Neuronal stem cell (in vitro differentiated cells): Measurements from ENCODE around the gene VARS2.

Experiments
- DNase-seq: peaks from one replicate; pipeline ENCODE4 v3.0.0-alpha.2; 2013; ENCODE audit warnings: low spot score
- H2AFZ ChIP-seq: one replicate; pipeline ENCODE4 v1.6.1; 2013; ENCODE audit warnings: mild to moderate bottlenecking, low read length, inconsistent platforms
- H2AK5ac ChIP-seq: 2 replicates; pipeline ENCODE4 v1.6.1; 2013; ENCODE audit warnings: low read depth, mild to moderate bottlenecking, inconsistent platforms, low read length, moderate library complexity, mixed read lengths
- H2BK120ac ChIP-seq: 2 replicates; pipeline ENCODE4 v1.6.1; 2013; ENCODE audit warnings: low read depth, mild to moderate bottlenecking, inconsistent platforms, low read length, moderate library complexity, mixed read lengths
- H2BK12ac ChIP-seq: one replicate; pipeline ENCODE4 v1.6.1; 2013; ENCODE audit warnings: low read length, inconsistent platforms
- H2BK15ac ChIP-seq: 2 replicates; pipeline ENCODE4 v1.6.1; 2013; ENCODE audit warnings: mild to moderate bottlenecking, low read length, inconsistent platforms, mixed read lengths
- H2BK5ac ChIP-seq: one replicate; pipeline ENCODE4 v1.6.1; 2013; ENCODE audit warnings: inconsistent platforms, mild to moderate bottlenecking, low read length, moderate library complexity
- H3K14ac ChIP-seq: one replicate; pipeline ENCODE4 v1.6.1; 2013; ENCODE audit warnings: low read length, inconsistent platforms
- H3K18ac ChIP-seq: 2 replicates; pipeline ENCODE4 v1.6.1; 2013; ENCODE audit warnings: low read length, inconsistent platforms
- H3K23ac ChIP-seq: 2 replicates; pipeline ENCODE4 v1.6.1; 2013; ENCODE audit warnings: low read depth, mild to moderate bottlenecking, mixed read lengths, low read length, inconsistent platforms; ENCODE audit not compliant: poor library complexity
- H3K27ac ChIP-seq: replicated peaks from 3 replicates; pipeline ENCODE4 v1.5.1; 2013; ENCODE audit warnings: low read length, inconsistent platforms
- H3K27me3 ChIP-seq, 3 experiments: 2 replicates each; pipeline ENCODE4 v1.6.1; 2013; ENCODE audit warnings: low read length in 3 of 3, mild to moderate bottlenecking in 2 of 3, inconsistent platforms in 1 of 3, low read depth in 1 of 3, mixed read lengths in 1 of 3, moderate library complexity in 1 of 3; ENCODE audit not compliant: control insufficient read depth in 3 of 3, insufficient read depth in 3 of 3
- H3K36me3 ChIP-seq, 2 donors: replicated peaks in 1 of 2; 2 replicates each; pipeline ENCODE4 v1.6.1; 2013; ENCODE audit warnings: low read length in 2 of 2; ENCODE audit not compliant: control insufficient read depth in 2 of 2, insufficient read depth in 2 of 2
- H3K4ac ChIP-seq: 2 replicates; pipeline ENCODE4 v1.6.1; 2013; ENCODE audit warnings: inconsistent platforms, mild to moderate bottlenecking, low read length, moderate library complexity
- H3K4me1 ChIP-seq, 2 donors: 1 replicate in 1 of 2; 2 replicates in 1 of 2; pipeline ENCODE4 v1.6.1; 2013; ENCODE audit warnings: low read length in 2 of 2, low read depth in 1 of 2; ENCODE audit not compliant: control insufficient read depth in 2 of 2, insufficient read depth in 1 of 2
- H3K4me2 ChIP-seq: one replicate; pipeline ENCODE4 v1.6.1; 2013; ENCODE audit warnings: mild to moderate bottlenecking, low read length, inconsistent platforms; ENCODE audit not compliant: insufficient read depth, poor library complexity, severe bottlenecking
- H3K4me3 ChIP-seq, 2 donors: 2 replicates each; pipeline ENCODE4 v1.5.1; 2013; ENCODE audit warnings: low read length in 2 of 2, mild to moderate bottlenecking in 2 of 2, inconsistent platforms in 1 of 2, moderate library complexity in 1 of 2
- H3K79me1 ChIP-seq: one replicate; pipeline ENCODE4 v1.6.1; 2013; ENCODE audit warnings: low read depth, mild to moderate bottlenecking, inconsistent platforms, low read length, moderate library complexity
- H3K9ac ChIP-seq: one replicate; pipeline ENCODE4 v1.6.1; 2013; ENCODE audit warnings: mild to moderate bottlenecking, low read depth, low read length, inconsistent platforms; ENCODE audit not compliant: poor library complexity
- H3K9me3 ChIP-seq, 2 donors: replicated peaks in 1 of 2; 2 replicates each; pipeline versions ENCODE3 to v1.6.1; 2013; ENCODE audit warnings: low read length in 2 of 2, mild to moderate bottlenecking in 2 of 2, inconsistent platforms in 1 of 2, low read depth in 1 of 2, mixed read lengths in 1 of 2, moderate library complexity in 1 of 2; ENCODE audit not compliant: control insufficient read depth in 2 of 2, insufficient read depth in 1 of 2
- H4K8ac ChIP-seq: one replicate; pipeline ENCODE4 v1.6.1; 2013; ENCODE audit warnings: low read depth, mild to moderate bottlenecking, inconsistent platforms, low read length, moderate library complexity
- H4K91ac ChIP-seq: one replicate; pipeline ENCODE4 v1.6.1; 2013; ENCODE audit warnings: low read length, low read depth, mild to moderate bottlenecking, inconsistent platforms; ENCODE audit not compliant: poor library complexity
- WGBS, 2 donors: extraction: QIAGEN DNeasy Blood & Tissue Kit; methylation state at CpG; one replicate each; pipeline ENCODE4 v1.1.7; 2013; ENCODE audit warnings: missing lambda C conversion rate in 2 of 2, mixed read lengths in 1 of 2; ENCODE audit not compliant: insufficient read length in 2 of 2, insufficient replicate concordance in 1 of 2; ENCODE audit errors: extremely low coverage in 2 of 2; 5-methylcytosine and 5-hydroxymethylcytosine counted together

The VARS2 gene

DNA sequence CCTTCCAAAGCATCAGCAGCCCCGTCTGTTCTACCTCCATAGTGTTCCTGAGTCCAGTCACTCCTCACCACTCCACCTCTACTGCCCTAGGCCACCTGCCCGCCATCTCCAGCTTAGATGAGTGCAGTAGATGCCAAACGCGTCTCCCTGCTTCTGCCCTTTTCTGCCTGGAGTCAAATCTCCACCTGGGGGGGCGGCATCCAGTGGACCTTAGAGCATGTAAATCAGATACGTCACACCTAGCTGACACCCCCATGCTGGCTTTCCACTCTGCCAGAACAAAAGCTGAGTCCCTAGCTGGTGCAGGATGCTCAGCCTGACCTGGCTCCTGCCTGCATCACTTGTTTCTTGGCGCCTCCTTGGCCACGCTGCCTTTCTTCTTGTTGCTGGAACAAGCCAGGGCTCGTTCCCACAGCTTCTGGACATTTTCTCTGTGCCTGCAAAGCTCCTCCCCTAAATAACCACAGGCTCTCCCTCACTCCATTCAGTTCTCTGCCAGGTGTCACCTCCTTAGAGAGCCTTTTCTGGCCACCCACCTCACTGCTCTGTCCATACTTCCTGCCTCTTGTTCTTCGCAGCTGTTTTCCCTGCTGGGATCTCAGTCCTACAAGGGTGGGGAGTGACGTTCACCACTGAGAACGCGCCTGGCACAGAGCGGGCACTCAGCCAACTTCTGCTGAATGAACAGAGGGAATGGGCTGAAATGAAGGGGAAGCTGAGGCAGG, 24.0 kb upstream of the VARS2 start:
- DNase-seq: no peak
- H3K27ac ChIP-seq: peak overlapping the region; percentile 38
- peak overlapping the region; percentile 31 for H3K9ac ChIP-seq
- no CpG with 5 or more reads among the region's 14 CpGs for WGBS, 2 donors
- H4K91ac ChIP-seq: no peak overlapping the region
- H2BK15ac ChIP-seq: no peak overlapping the region
- H3K36me3 ChIP-seq: peaks cover 60 to 90% of the 10 kb centered on the region in 2 donors
- H3K79me1 ChIP-seq: peaks cover 43% of the 10 kb centered on the region
- H3K18ac ChIP-seq: no peak overlapping the region
- H4K8ac ChIP-seq: no peak overlapping the region
- H3K4me3 ChIP-seq: no peak overlapping the region
- H2AFZ ChIP-seq: no peak overlapping the region
- peaks cover 24 to 34% of the 10 kb centered on the region in 2 donors for H3K4me1 ChIP-seq
- no peak overlapping the region for H2BK5ac ChIP-seq
- no peaks in the 10 kb centered on the region for H3K27me3 ChIP-seq
- no peak overlapping the region for H3K14ac ChIP-seq
- H2AK5ac ChIP-seq: no peak overlapping the region
- H2BK12ac ChIP-seq: no peak overlapping the region
- no peak overlapping the region for H2BK120ac ChIP-seq
- H3K23ac ChIP-seq: peak overlapping the region; percentile 32
- no peak overlapping the region for H3K4ac ChIP-seq
- no peak overlapping the region for H3K4me2 ChIP-seq
- H3K9me3 ChIP-seq: no peaks in the 10 kb centered on the region

DNA sequence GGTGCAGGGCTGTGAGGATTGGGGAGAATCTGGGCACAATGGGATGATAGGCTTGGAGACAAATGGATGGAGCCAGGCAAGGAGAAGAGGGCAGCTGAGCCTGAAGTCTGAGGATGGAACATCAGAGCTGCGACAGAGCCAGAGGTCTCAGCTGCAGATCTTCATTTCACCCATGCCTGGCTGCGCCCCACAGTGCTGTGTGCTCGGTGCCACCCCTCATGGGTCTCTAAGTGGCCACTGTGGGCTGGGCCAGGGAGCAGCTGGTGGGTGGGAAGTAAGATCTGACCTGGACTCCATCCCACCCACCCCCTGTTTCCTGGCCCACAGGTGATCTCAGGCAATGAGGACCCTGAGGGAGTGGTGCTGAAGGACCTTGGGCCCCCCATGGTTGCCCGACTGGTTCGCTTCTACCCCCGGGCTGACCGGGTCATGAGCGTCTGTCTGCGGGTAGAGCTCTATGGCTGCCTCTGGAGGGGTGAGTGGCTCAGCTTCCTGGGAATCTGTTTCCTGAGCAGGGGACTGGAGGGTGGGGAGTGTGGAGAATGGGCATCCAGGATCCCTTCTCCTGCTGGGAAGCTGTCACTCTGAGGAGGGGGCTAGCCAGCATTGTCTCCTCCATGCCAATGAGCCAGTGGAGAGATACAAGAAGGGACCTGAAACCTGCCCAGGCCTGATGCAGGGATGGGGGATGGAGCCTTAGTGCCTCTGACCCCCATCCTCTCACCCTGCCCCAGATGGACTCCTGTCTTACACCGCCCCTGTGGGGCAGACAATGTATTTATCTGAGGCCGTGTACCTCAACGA, 23.2 kb upstream of the VARS2 start:
- Histone ChIP-seq H2AK5ac (peak overlapping the region; percentile 36), H3K14ac (no peak overlapping the region), H3K79me1 (peaks cover 40% of the 10 kb centered on the region), H3K23ac (peak overlapping the region; percentile 32), H3K9me3 (no peaks in the 10 kb centered on the region), H3K27me3 (no peaks in the 10 kb centered on the region), H3K4me3 (no peak overlapping the region), H3K4me1 (peaks cover 17 to 31% of the 10 kb centered on the region in 2 donors), H3K4ac (no peak overlapping the region), H3K36me3 (peaks cover 60 to 91% of the 10 kb centered on the region in 2 donors), H2BK120ac (no peak overlapping the region), H3K4me2 (no peak overlapping the region), H3K18ac (peak overlapping the region; percentile 77), H3K9ac (no peak overlapping the region), H2BK12ac (no peak overlapping the region), H3K27ac (no peak overlapping the region), H4K8ac (no peak overlapping the region), H4K91ac (no peak overlapping the region), H2AFZ (no peak overlapping the region), H2BK5ac (no peak overlapping the region), H2BK15ac (no peak overlapping the region)
- WGBS, 2 donors: no CpG with 5 or more reads among the region's 12 CpGs
- no peak for DNase-seq

DNA sequence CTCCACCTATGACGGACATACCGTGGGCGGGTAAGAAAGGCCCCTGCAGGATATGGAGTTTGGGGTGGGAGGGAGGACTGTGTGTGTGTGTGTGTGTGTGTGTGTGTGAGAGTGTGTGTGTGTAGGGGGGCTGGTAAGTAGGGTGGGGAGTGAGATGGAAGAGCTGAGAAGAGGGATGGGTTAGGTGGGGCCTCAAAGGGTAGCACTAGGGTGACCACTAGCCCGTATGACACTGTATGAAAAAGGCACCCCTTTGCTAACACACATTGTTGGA, 22.7 kb upstream of the VARS2 start:
- no peak overlapping the region for H3K27ac ChIP-seq
- no peaks in the 10 kb centered on the region for H3K27me3 ChIP-seq
- H3K18ac ChIP-seq: no peak overlapping the region
- H2AK5ac ChIP-seq: peak overlapping the region; percentile 36
- peaks cover 65 to 97% of the 10 kb centered on the region in 2 donors for H3K36me3 ChIP-seq
- no peak overlapping the region for H3K9ac ChIP-seq
- H3K79me1 ChIP-seq: peaks cover 40% of the 10 kb centered on the region
- no peak overlapping the region for H2BK15ac ChIP-seq
- peak overlapping the region; percentile 29 for H3K23ac ChIP-seq
- H3K4me1 ChIP-seq: peaks cover 12 to 35% of the 10 kb centered on the region in 2 donors
- WGBS, 2 donors: no CpG with 5 or more reads among the region's 4 CpGs
- no peak overlapping the region for H2BK12ac ChIP-seq
- H3K9me3 ChIP-seq: no peaks in the 10 kb centered on the region
- H2BK120ac ChIP-seq: no peak overlapping the region
- DNase-seq: no peak
- no peak overlapping the region for H3K14ac ChIP-seq
- no peak overlapping the region for H2AFZ ChIP-seq
- no peak overlapping the region for H3K4ac ChIP-seq
- H3K4me3 ChIP-seq: no peak overlapping the region
- no peak overlapping the region for H2BK5ac ChIP-seq
- no peak overlapping the region for H4K91ac ChIP-seq
- no peak overlapping the region for H4K8ac ChIP-seq
- no peak overlapping the region for H3K4me2 ChIP-seq

- Histone ChIP-seq H3K14ac (peak overlapping the region; percentile 85), H3K9ac (peak overlapping the region; percentile 51), H3K27ac (no peak overlapping the region), H3K27me3 (no peaks in the 10 kb centered on the region), H2AK5ac (no peak overlapping the region), H3K23ac (no peak overlapping the region), H2BK15ac (no peak overlapping the region), H3K4me3 (no peak overlapping the region), H3K9me3 (no peaks in the 10 kb centered on the region), H3K4me1 (peaks cover 6 to 30% of the 10 kb centered on the region in 2 donors), H3K36me3 (peaks cover 69 to 100% of the 10 kb centered on the region in 2 donors), H4K91ac (no peak overlapping the region), H3K18ac (peak overlapping the region; percentile 73), H3K4ac (no peak overlapping the region), H4K8ac (no peak overlapping the region), H2AFZ (no peak overlapping the region), H2BK120ac (no peak overlapping the region), H3K79me1 (peaks cover 40% of the 10 kb centered on the region), H2BK12ac (no peak overlapping the region), H3K4me2 (no peak overlapping the region), H2BK5ac (no peak overlapping the region)
- DNase-seq: no peak
- no CpG with 5 or more reads among the region's 21 CpGs for WGBS, 2 donors
These were observed 22.1 kb upstream of the VARS2 start for GRCh38 chr6:30891816-30892538.
